SU-DHL-6 (cell line): Measurements from ENCODE around the gene MYO9A.

Experiments used
- H2AFZ ChIP-seq: fragments of 200-600 bp; sonication (generic); 2 replicates; pipeline ENCODE4 v1.6.1; 2014; ENCODE audit warnings: low read depth, mild to moderate bottlenecking, moderate library complexity, mixed read lengths, antibody characterized with exemption, low read length; ENCODE audit not compliant: severe bottlenecking
- H3F3A ChIP-seq: fragments of 200-600 bp; shearing (Covaris generic); 2 replicates; pipeline ENCODE4 v1.6.0; 2016; ENCODE audit warnings: antibody characterized with exemption, mild to moderate bottlenecking; ENCODE audit not compliant: insufficient read depth
- H3K27ac ChIP-seq: fragments of 200-600 bp; sonication (generic); 2 replicates; pipeline ENCODE4 v1.5.1; 2016; ENCODE audit warnings: low read depth, mild to moderate bottlenecking, low read length, moderate library complexity, mixed read lengths
- H3K27me3 ChIP-seq: fragments of 200-600 bp; sonication (generic), shearing (Covaris generic); 2 replicates; pipeline ENCODE4 v1.6.0; 2014; ENCODE audit warnings: mild to moderate bottlenecking, low read length
- H3K36me3 ChIP-seq: fragments of 200-600 bp; sonication (generic); 2 replicates; pipeline ENCODE4 v1.6.1; 2014; ENCODE audit warnings: mild to moderate bottlenecking, low read length, mixed read lengths
- H3K4me2 ChIP-seq: fragments of 300-600, 200-600 bp; shearing (Covaris generic), sonication (generic); 2 replicates; pipeline ENCODE4 v1.6.0; 2014; ENCODE audit warnings: low read length, low read depth, mild to moderate bottlenecking; ENCODE audit not compliant: poor library complexity, severe bottlenecking
- H3K4me3 ChIP-seq: fragments of 200-600 bp; sonication (generic); 2 replicates; pipeline ENCODE4 v1.5.1; 2014; ENCODE audit warnings: antibody characterized with exemption, low read length, mild to moderate bottlenecking, mixed read lengths; ENCODE audit not compliant: insufficient read depth, poor library complexity, severe bottlenecking
- H3K79me2 ChIP-seq: fragments of 200-600 bp; sonication (generic); 2 replicates; pipeline ENCODE4 v1.6.1; 2014; ENCODE audit warnings: mild to moderate bottlenecking, low read length, moderate library complexity; ENCODE audit not compliant: insufficient read depth
- H3K9ac ChIP-seq: fragments of 200-600 bp; sonication (generic); 2 replicates; pipeline ENCODE4 v1.7.0; 2014; ENCODE audit warnings: mild to moderate bottlenecking, low read length
- H3K9me2 ChIP-seq: fragments of 200-600 bp; sonication (generic); replicated peaks from 2 replicates; pipeline ENCODE4 v1.6.1; 2014; ENCODE audit warnings: low read length; ENCODE audit not compliant: insufficient read depth
- H3K9me3 ChIP-seq: fragments of 200-600 bp; sonication (generic); 2 replicates; pipeline ENCODE4 v1.6.1; 2014; ENCODE audit warnings: low read length, mixed read lengths; ENCODE audit not compliant: insufficient read depth
- H4K20me1 ChIP-seq: fragments of 200-600 bp; sonication (generic); 2 replicates; pipeline ENCODE4 v1.6.1; 2014; ENCODE audit warnings: low read depth, mild to moderate bottlenecking, antibody characterized with exemption, low read length, moderate library complexity, mixed read lengths
- CTCF ChIP-seq: fragments of 200-600 bp; sonication (generic); IDR thresholded peaks from one replicate; pipeline ENCODE4 v1.5.1; 2017; ENCODE audit warnings: antibody characterized with exemption, mild to moderate bottlenecking, low read length, moderate library complexity; ENCODE audit not compliant: insufficient read depth, poor library complexity, severe bottlenecking
- EZH2phosphoT487 ChIP-seq: fragments of 200-600 bp; sonication (generic), shearing (Covaris generic); conservative IDR thresholded peaks from 2 replicates; pipeline ENCODE4 v1.6.1; 2018; ENCODE audit warnings: mild to moderate bottlenecking, antibody characterized with exemption, low read length, moderate library complexity, mixed read lengths

MYO9A gene

GRCh38 chr15:71786673-71787072, 331.3 kb downstream of the MYO9A start:
- no peaks in the 10 kb centered on the region for H3K9me3 ChIP-seq
- H3K27me3 ChIP-seq = no peaks in the 10 kb centered on the region
- no peaks in the 10 kb centered on the region for H3K9me2 ChIP-seq
- no peak for TF ChIP-seq EZH2phosphoT487
- TF ChIP-seq CTCF = no peak
- no peaks in the 10 kb centered on the region for H3K79me2 ChIP-seq
- no peaks in the 10 kb centered on the region for H3F3A ChIP-seq
- H3K4me2 ChIP-seq = no peak overlapping the region
- H4K20me1 ChIP-seq = no peaks in the 10 kb centered on the region
- H2AFZ ChIP-seq = no peak overlapping the region
- no peaks in the 10 kb centered on the region for H3K36me3 ChIP-seq
- no peak overlapping the region for H3K27ac ChIP-seq
- H3K9ac ChIP-seq = no peak overlapping the region
- no peak overlapping the region for H3K4me3 ChIP-seq

- no peaks in the 10 kb centered on the region for H3K36me3 ChIP-seq
- H3K9me2 ChIP-seq = no peaks in the 10 kb centered on the region
- H3K9ac ChIP-seq = no peak overlapping the region
- no peaks in the 10 kb centered on the region for H4K20me1 ChIP-seq
- no peaks in the 10 kb centered on the region for H3K9me3 ChIP-seq
- H2AFZ ChIP-seq = no peak overlapping the region
- no peaks in the 10 kb centered on the region for H3K27me3 ChIP-seq
- H3F3A ChIP-seq = no peaks in the 10 kb centered on the region
- no peak for TF ChIP-seq EZH2phosphoT487
- TF ChIP-seq CTCF = no peak
- H3K4me3 ChIP-seq = no peak overlapping the region
- H3K79me2 ChIP-seq = no peaks in the 10 kb centered on the region
- no peak overlapping the region for H3K27ac ChIP-seq
- no peak overlapping the region for H3K4me2 ChIP-seq
Observed at GRCh38 chr15:71785996-71786395, 332.0 kb downstream of the MYO9A start.

GRCh38 chr15:71784719-71785118, 333.2 kb downstream of the MYO9A start:
- no peak overlapping the region for H3K4me3 ChIP-seq
- no peaks in the 10 kb centered on the region for H3K36me3 ChIP-seq
- H3K9me3 ChIP-seq = no peaks in the 10 kb centered on the region
- no peaks in the 10 kb centered on the region for H3K9me2 ChIP-seq
- no peaks in the 10 kb centered on the region for H3K27me3 ChIP-seq
- TF ChIP-seq EZH2phosphoT487 = no peak
- peak; percentile 59 for TF ChIP-seq CTCF
- no peaks in the 10 kb centered on the region for H3K79me2 ChIP-seq
- H3K27ac ChIP-seq = no peak overlapping the region
- H3K4me2 ChIP-seq = no peak overlapping the region
- no peaks in the 10 kb centered on the region for H4K20me1 ChIP-seq
- H3F3A ChIP-seq = no peaks in the 10 kb centered on the region
- no peak overlapping the region for H3K9ac ChIP-seq
- H2AFZ ChIP-seq = no peak overlapping the region
